Heart left ventricle (tissue), 13 donors: ENCODE results near the gene HTRA3.
A peak's percentile ranks its signal among the peaks of the same experiment; 100 is the strongest.

ENCODE experiments used
- CTCF ChIP-seq, 12 donors: fragments of 200-600 bp; sonication (generic) in 4 of 12; IDR thresholded peaks; one replicate each; pipeline versions ENCODE4 v1.5.0 to v1.8.0; 2018 to 2022; ENCODE audit warnings: antibody characterized with exemption in 12 of 12, mild to moderate bottlenecking in 5 of 12
- POLR2A ChIP-seq, 2 donors: fragments of 450-650 bp; IDR thresholded peaks; one replicate each; pipeline ENCODE4 v1.6.1; 2017; ENCODE audit warnings: antibody characterized with exemption in 2 of 2, mild to moderate bottlenecking in 2 of 2, moderate library complexity in 2 of 2
- donor health status: ischemic (EF 13 %, LVEDD 7.1; RV severe dilation, severe dysfunction).
- donor health status: DM: no; HTN: yes; CAD: no.
- donor health status: DM: no; HTN: no; CAD: no.
- donor health status: ischemic (EF 25% LVEDD 6.9; RV normal size, moderate dysfunction).
- donor health status: ischemic (EF 25% LVEDD 5.7; RV mildly dilated, moderate dysfunction).
- donor health status: ischemic (EF 35%, LVEDD 5.7; RV mildly dilated, moderate dysfunction).
- donor health status: nonischemic (EF 11% LVEDD 7.7; RV severe dilation, severe dysfunction).
- donor health status: DM: yes; HTN: yes; CAD: no.
- donor health status: PGD.
- donor health status: ischemic (EF 29% LVEDD 5.4; RV normal size, mild dysfunction).
- donor health status: nonischemic (EF 23%, LVEDD 6.1; RV moderate dilation, normal function).

GRCh38 chr4:8320386-8320750 lies 50.8 kb downstream of the HTRA3 start:
- peak in 6 of 12 donors; percentile 11 to 42 (median 24) for TF ChIP-seq CTCF (IDR thresholded peaks at IDR 0.05)
- TF ChIP-seq POLR2A (IDR thresholded peaks at IDR 0.05), result no peak
